Hepatocyte (in vitro differentiated cells): ENCODE results near the gene CD34. TPM values are rescaled to one million over a fixed set of nuclear protein-coding genes. Genes with fewer than 3 reads are reported as not detected.

Experiments
- DNase-seq: peaks from one replicate; pipeline ENCODE4 v3.0.0-alpha.2; 2016; ENCODE audit warnings: low spot score
- H2AFZ ChIP-seq: fragments of 200-600 bp; sonication (generic); 2 replicates; pipeline ENCODE4 v1.6.0; 2016; ENCODE audit warnings: antibody characterized with exemption, mild to moderate bottlenecking
- H3K27ac ChIP-seq: fragments of 200-600 bp; sonication (generic); 2 replicates; pipeline ENCODE4 v1.5.1; 2016; ENCODE audit warnings: mild to moderate bottlenecking
- H3K27me3 ChIP-seq: fragments of 200-600 bp; sonication (generic); 2 replicates; pipeline ENCODE4 v1.6.1; 2016
- H3K36me3 ChIP-seq: fragments of 200-600 bp; sonication (generic); replicated peaks from 2 replicates; pipeline ENCODE4 v1.5.1; 2016; ENCODE audit warnings: low read depth; ENCODE audit not compliant: insufficient read depth
- H3K4me1 ChIP-seq: fragments of 200-600 bp; sonication (generic); 2 replicates; pipeline ENCODE4 v1.5.1; 2016; ENCODE audit warnings: mild to moderate bottlenecking, moderate library complexity; ENCODE audit not compliant: insufficient read depth
- H3K4me2 ChIP-seq: fragments of 200-600 bp; sonication (generic); 2 replicates; pipeline ENCODE4 v1.6.0; 2016
- H3K4me3 ChIP-seq: fragments of 200-600 bp; sonication (generic); 2 replicates; pipeline ENCODE4 v1.5.1; 2016; ENCODE audit warnings: mild to moderate bottlenecking
- H3K79me2 ChIP-seq: fragments of 200-600 bp; sonication (generic); 2 replicates; pipeline ENCODE4 v1.6.0; 2017; ENCODE audit warnings: mild to moderate bottlenecking
- H3K9me2 ChIP-seq: fragments of 200-600 bp; sonication (generic); replicated peaks from 2 replicates; pipeline ENCODE4 v1.6.0; 2017; ENCODE audit warnings: mild to moderate bottlenecking; ENCODE audit not compliant: insufficient read depth
- H3K9me3 ChIP-seq: fragments of 200-600 bp; sonication (generic); 2 replicates; pipeline ENCODE4 v1.5.1; 2016; ENCODE audit warnings: low read depth, mild to moderate bottlenecking
- H4K20me1 ChIP-seq: fragments of 200-600 bp; sonication (generic); 2 replicates; pipeline ENCODE4 v1.6.0; 2016; ENCODE audit warnings: mild to moderate bottlenecking; ENCODE audit not compliant: insufficient read depth, poor library complexity, severe bottlenecking
- CTCF ChIP-seq: fragments of 200-600 bp; sonication (generic); IDR thresholded peaks from 2 replicates; pipeline ENCODE4 v1.5.1; 2016; ENCODE audit warnings: antibody characterized with exemption, mild to moderate bottlenecking; ENCODE audit not compliant: poor library complexity
- EZH2 ChIP-seq: fragments of 200-600 bp; sonication (generic); IDR thresholded peaks from 2 replicates; pipeline ENCODE4 v1.6.1; 2016; ENCODE audit warnings: antibody characterized with exemption, mild to moderate bottlenecking, borderline replicate concordance
- EZH2phosphoT487 ChIP-seq: fragments of 200-600 bp; sonication (generic); IDR thresholded peaks from one replicate; pipeline ENCODE4 v1.6.1; 2018; ENCODE audit warnings: antibody characterized with exemption, mild to moderate bottlenecking, low read depth, moderate library complexity; ENCODE audit not compliant: unreplicated experiment, severe bottlenecking
- WGBS: methylation state at CpG from one replicate; pipeline ENCODE4 v1.1.6; 2016; ENCODE audit warnings: low lambda C conversion rate; ENCODE audit errors: missing lambda C conversion rate; 5-methylcytosine and 5-hydroxymethylcytosine counted together
- polyA plus RNA-seq: library from polyadenylated mRNA; unstranded; fragments of >200 nt; fragmentation: Nextera tagmentation; extraction: Ambion mirVana; gene quantifications from 2 replicates; pipeline ENCODE4 v1.2.1, GENCODE V29; 2016
- total RNA-seq: library from RNA; depleted of rRNA; stranded (reverse); fragments of >200 nt; gene quantifications from 2 replicates; pipeline ENCODE4 v1.2.3, GENCODE V29; 2014

Gene CD34, protein sequence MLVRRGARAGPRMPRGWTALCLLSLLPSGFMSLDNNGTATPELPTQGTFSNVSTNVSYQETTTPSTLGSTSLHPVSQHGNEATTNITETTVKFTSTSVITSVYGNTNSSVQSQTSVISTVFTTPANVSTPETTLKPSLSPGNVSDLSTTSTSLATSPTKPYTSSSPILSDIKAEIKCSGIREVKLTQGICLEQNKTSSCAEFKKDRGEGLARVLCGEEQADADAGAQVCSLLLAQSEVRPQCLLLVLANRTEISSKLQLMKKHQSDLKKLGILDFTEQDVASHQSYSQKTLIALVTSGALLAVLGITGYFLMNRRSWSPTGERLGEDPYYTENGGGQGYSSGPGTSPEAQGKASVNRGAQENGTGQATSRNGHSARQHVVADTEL
- total RNA-seq (0.90 and 2.4 TPM in 2 replicates), polyA plus RNA-seq (1.3 and 2.4 TPM in 2 replicates)

- Histone ChIP-seq H2AFZ (peak within 1 kb of the TSS; percentile 49), H3K4me3 (peak within 1 kb of the TSS; percentile 10), H3K4me2 (peak within 1 kb of the TSS; percentile 85), H3K79me2 (no peaks in the 10 kb centered on the region), H3K9me3 (no peaks in the 10 kb centered on the region), H3K27ac (no peak within 1 kb of the TSS), H3K4me1 (no peaks in the 10 kb centered on the region), H3K27me3 (peaks cover 40% of the 10 kb centered on the region), H3K9me2 (no peaks in the 10 kb centered on the region), H3K36me3 (no peaks in the 10 kb centered on the region), H4K20me1 (no peaks in the 10 kb centered on the region)
- TF ChIP-seq EZH2: peak; percentile 87
- no peak for TF ChIP-seq CTCF
- TF ChIP-seq EZH2phosphoT487: no peak
- WGBS: 6% methylated on average over 34 of the region's 56 CpGs
- DNase-seq: peak; percentile 34
Measured at GRCh38 chr1:207910591-207911354, at the start of gene CD34. Gene CD34, minus strand, starts transcription at chr1:207911125. Its CDS starts 45 bp downstream, at chr1:207911080.

DNA sequence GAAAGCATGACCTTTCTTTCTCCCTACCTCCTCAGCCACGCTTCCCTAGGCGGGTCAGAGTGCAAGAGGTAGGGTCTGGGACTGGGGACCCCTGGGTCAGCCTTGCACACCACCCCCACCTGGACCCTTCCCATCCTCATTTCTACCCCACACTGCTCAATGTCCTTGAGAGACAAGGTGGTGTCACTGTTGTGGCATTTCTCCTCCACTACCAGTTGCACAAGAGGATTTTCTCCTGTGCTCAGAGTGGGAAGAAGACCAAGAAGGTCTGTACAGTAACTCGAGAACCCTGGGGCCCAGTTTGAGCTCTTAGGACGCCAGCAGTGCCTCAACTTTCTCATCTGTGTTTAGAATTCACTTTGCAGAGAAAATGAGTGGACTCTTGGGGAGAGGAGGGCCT is 49.4 kb upstream of the CD34 start:
- H3K79me2 ChIP-seq: no peaks in the 10 kb centered on the region
- H3K4me1 ChIP-seq: peaks cover 12% of the 10 kb centered on the region
- H3K36me3 ChIP-seq: no peaks in the 10 kb centered on the region
- H3K9me2 ChIP-seq: no peaks in the 10 kb centered on the region
- 92% methylated on average over 4 of the region's 4 CpGs for WGBS
- peaks cover 54% of the 10 kb centered on the region for H3K27me3 ChIP-seq
- H3K9me3 ChIP-seq: no peaks in the 10 kb centered on the region
- H3K4me2 ChIP-seq: no peak overlapping the region
- no peak overlapping the region for H3K4me3 ChIP-seq
- no peaks in the 10 kb centered on the region for H4K20me1 ChIP-seq
- no peak for DNase-seq
- H3K27ac ChIP-seq: no peak overlapping the region
- no peak for TF ChIP-seq EZH2
- no peak for TF ChIP-seq CTCF
- TF ChIP-seq EZH2phosphoT487: no peak
- H2AFZ ChIP-seq: no peak overlapping the region

GRCh38 chr1:207959910-207960309 is 49.0 kb upstream of the CD34 start:
- WGBS: 75% methylated on average over 5 of the region's 5 CpGs
- Histone ChIP-seq H3K27ac (no peak overlapping the region), H3K36me3 (no peaks in the 10 kb centered on the region), H3K4me2 (peak overlapping the region; percentile 97), H3K9me3 (no peaks in the 10 kb centered on the region), H3K27me3 (peaks cover 55% of the 10 kb centered on the region), H3K4me1 (peaks cover 12% of the 10 kb centered on the region), H3K4me3 (no peak overlapping the region), H2AFZ (no peak overlapping the region), H4K20me1 (no peaks in the 10 kb centered on the region), H3K79me2 (no peaks in the 10 kb centered on the region), H3K9me2 (no peaks in the 10 kb centered on the region)
- TF ChIP-seq EZH2 (no peak), EZH2phosphoT487 (no peak), CTCF (no peak)
- DNase-seq: no peak
